ENCODE results near the gene LRRC3B.
"Not testable (repeated sequence)": the region's sequence is repeated elsewhere in the genome, so short reads cannot be mapped to it uniquely, and the experiment has no call there.

Gene LRRC3B

GRCh38 chr3:26622621-26623418 lies at the start of gene LRRC3B:
Gene LRRC3B (plus strand): TSS chr3:26622772. CDS start chr3:26709673, 86,901 bp downstream.
- DNase-seq (ENCODE audit: low read depth): no peak

GRCh38 chr3:26574766-26575165 lies 47.8 kb upstream of the LRRC3B start:
- DNase-seq (ENCODE audit: low read depth): no peak

GRCh38 chr3:26579116-26579515 lies 43.5 kb upstream of the LRRC3B start:
- DNase-seq (ENCODE audit: low read depth): no peak

- DNase-seq (ENCODE audit: low read depth): no peak
These were observed 35.0 kb upstream of the LRRC3B start for GRCh38 chr3:26587571-26587970.

GRCh38 chr3:26588931-26589330 lies 33.6 kb upstream of the LRRC3B start:
- no peak for DNase-seq (ENCODE audit: low read depth)

GRCh38 chr3:26589678-26590077 lies 32.9 kb upstream of the LRRC3B start:
- no peak for DNase-seq (ENCODE audit: low read depth)

GRCh38 chr3:26590919-26591484 lies 31.6 kb upstream of the LRRC3B start:
- no peak for DNase-seq (ENCODE audit: low read depth)

- no peak for DNase-seq (ENCODE audit: low read depth)
These were observed 30.6 kb upstream of the LRRC3B start for GRCh38 chr3:26591926-26592325.

- DNase-seq (ENCODE audit: low read depth): no peak
These were observed 30.1 kb upstream of the LRRC3B start for GRCh38 chr3:26592451-26592850.

- no peak for DNase-seq (ENCODE audit: low read depth)
These were observed 26.2 kb upstream of the LRRC3B start for GRCh38 chr3:26596335-26596734.

- not testable (repeated sequence) for DNase-seq (ENCODE audit: low read depth)
These were observed 19.3 kb upstream of the LRRC3B start for GRCh38 chr3:26603311-26603710.

GRCh38 chr3:26603771-26604170 lies 18.8 kb upstream of the LRRC3B start:
- not testable (repeated sequence) for DNase-seq (ENCODE audit: low read depth)

GRCh38 chr3:26614006-26614685 lies 8.4 kb upstream of the LRRC3B start:
- DNase-seq (ENCODE audit: low read depth): no peak

- DNase-seq (ENCODE audit: low read depth): no peak
These were observed 1.4 kb upstream of the LRRC3B start for GRCh38 chr3:26621176-26621575.

- no peak for DNase-seq (ENCODE audit: low read depth)
These were observed 509 bp upstream of the LRRC3B start for GRCh38 chr3:26621906-26622620.

GRCh38 chr3:26623419-26624208 lies 1.0 kb downstream of the LRRC3B start:
- no peak for DNase-seq (ENCODE audit: low read depth)

- DNase-seq (ENCODE audit: low read depth): no peak
These were observed 1.7 kb downstream of the LRRC3B start for GRCh38 chr3:26624209-26624765.

GRCh38 chr3:26625187-26625586 lies 2.6 kb downstream of the LRRC3B start:
- no peak for DNase-seq (ENCODE audit: low read depth)

- DNase-seq (ENCODE audit: low read depth): no peak
These were observed 4.5 kb downstream of the LRRC3B start for GRCh38 chr3:26627080-26627479.

- DNase-seq (ENCODE audit: low read depth): no peak
These were observed 6.3 kb downstream of the LRRC3B start for GRCh38 chr3:26628915-26629314.

GRCh38 chr3:26630669-26631389 lies 8.3 kb downstream of the LRRC3B start:
- no peak for DNase-seq (ENCODE audit: low read depth)

Measured in iris pigment epithelial cell (primary cell).